ENCODE data around the gene FBXO2.

GRCh38 chr1:11659748-11660147 is 5.5 kb upstream of the FBXO2 start:
- TF ChIP-seq POLR2A (IDR thresholded peaks at IDR 0.05; ENCODE audit: low read depth, low read length) (no peak), POLR2AphosphoS5 (IDR thresholded peaks at IDR 0.05; ENCODE audit: low read depth, low read length) (no peak)
